ENCODE results near the gene CST7. TPM values are rescaled to one million over a fixed set of nuclear protein-coding genes. Genes with fewer than 3 reads are reported as not detected.

The CST7 gene
- total RNA-seq, 1 donor from 2014 or later, result not detected

- no peak for TF ChIP-seq CTCF (conservative IDR thresholded peaks at IDR 0.05)
- Mint-ChIP-seq H3K27me3 (ENCODE audit: low read depth) (no peaks in the 10 kb centered on the region), H3K9me3 (no peaks in the 10 kb centered on the region), H3K4me1 (no peaks in the 10 kb centered on the region), H3K27ac (ENCODE audit: unreplicated experiment) (no peak overlapping the region), H3K4me3 (no peak overlapping the region), H3K36me3 (ENCODE audit: low read depth) (no peaks in the 10 kb centered on the region)
- DNase-seq (ENCODE audit: low read depth, low spot score), result no peak
These were observed 5.1 kb downstream of the CST7 start for GRCh38 chr20:24954151-24954550.

- TF ChIP-seq CTCF (conservative IDR thresholded peaks at IDR 0.05), result no peak
- Mint-ChIP-seq H3K36me3 (ENCODE audit: low read depth) (no peaks in the 10 kb centered on the region), H3K27me3 (ENCODE audit: low read depth) (no peaks in the 10 kb centered on the region), H3K27ac (ENCODE audit: unreplicated experiment) (no peak overlapping the region), H3K4me3 (no peak overlapping the region), H3K9me3 (no peaks in the 10 kb centered on the region), H3K4me1 (no peaks in the 10 kb centered on the region)
- no peak for DNase-seq (ENCODE audit: low read depth, low spot score)
These were observed 5.5 kb downstream of the CST7 start for GRCh38 chr20:24954566-24954965.

GRCh38 chr20:24955045-24955444 lies 6.0 kb downstream of the CST7 start:
- Mint-ChIP-seq H3K27me3 (ENCODE audit: low read depth) (no peaks in the 10 kb centered on the region), H3K4me3 (no peak overlapping the region), H3K27ac (ENCODE audit: unreplicated experiment) (no peak overlapping the region), H3K9me3 (no peaks in the 10 kb centered on the region), H3K4me1 (no peaks in the 10 kb centered on the region), H3K36me3 (ENCODE audit: low read depth) (no peaks in the 10 kb centered on the region)
- no peak for TF ChIP-seq CTCF (conservative IDR thresholded peaks at IDR 0.05)
- DNase-seq (ENCODE audit: low read depth, low spot score), result no peak

- Mint-ChIP-seq H3K27me3 (ENCODE audit: low read depth) (no peaks in the 10 kb centered on the region), H3K9me3 (no peaks in the 10 kb centered on the region)
These were observed 7.2 kb downstream of the CST7 start for GRCh38 chr20:24956001-24956841.

GRCh38 chr20:24957326-24958016 lies 8.4 kb downstream of the CST7 start:
- no peak for TF ChIP-seq CTCF (conservative IDR thresholded peaks at IDR 0.05)
- H3K27ac Mint-ChIP-seq (ENCODE audit: unreplicated experiment), result no peak overlapping the region
- no peaks in the 10 kb centered on the region for H3K27me3 Mint-ChIP-seq (ENCODE audit: low read depth)
- peaks cover 2% of the 10 kb centered on the region for H3K36me3 Mint-ChIP-seq (ENCODE audit: low read depth)
- H3K4me1 Mint-ChIP-seq, result no peaks in the 10 kb centered on the region
- DNase-seq (ENCODE audit: low read depth, low spot score), result no peak
- no peaks in the 10 kb centered on the region for H3K9me3 Mint-ChIP-seq
- no peak overlapping the region for H3K4me3 Mint-ChIP-seq

More at GRCh38 chr20:24956001-24956841, 7.2 kb downstream of the CST7 start:
- H3K4me1 Mint-ChIP-seq, result no peaks in the 10 kb centered on the region
- no peak for DNase-seq (ENCODE audit: low read depth, low spot score)
- no peak overlapping the region for H3K4me3 Mint-ChIP-seq
- no peak for TF ChIP-seq CTCF (conservative IDR thresholded peaks at IDR 0.05)
- H3K27ac Mint-ChIP-seq (ENCODE audit: unreplicated experiment), result no peak overlapping the region
- no peaks in the 10 kb centered on the region for H3K36me3 Mint-ChIP-seq (ENCODE audit: low read depth)
